ENCODE data around the gene GNAI1.

Gene GNAI1

DNA sequence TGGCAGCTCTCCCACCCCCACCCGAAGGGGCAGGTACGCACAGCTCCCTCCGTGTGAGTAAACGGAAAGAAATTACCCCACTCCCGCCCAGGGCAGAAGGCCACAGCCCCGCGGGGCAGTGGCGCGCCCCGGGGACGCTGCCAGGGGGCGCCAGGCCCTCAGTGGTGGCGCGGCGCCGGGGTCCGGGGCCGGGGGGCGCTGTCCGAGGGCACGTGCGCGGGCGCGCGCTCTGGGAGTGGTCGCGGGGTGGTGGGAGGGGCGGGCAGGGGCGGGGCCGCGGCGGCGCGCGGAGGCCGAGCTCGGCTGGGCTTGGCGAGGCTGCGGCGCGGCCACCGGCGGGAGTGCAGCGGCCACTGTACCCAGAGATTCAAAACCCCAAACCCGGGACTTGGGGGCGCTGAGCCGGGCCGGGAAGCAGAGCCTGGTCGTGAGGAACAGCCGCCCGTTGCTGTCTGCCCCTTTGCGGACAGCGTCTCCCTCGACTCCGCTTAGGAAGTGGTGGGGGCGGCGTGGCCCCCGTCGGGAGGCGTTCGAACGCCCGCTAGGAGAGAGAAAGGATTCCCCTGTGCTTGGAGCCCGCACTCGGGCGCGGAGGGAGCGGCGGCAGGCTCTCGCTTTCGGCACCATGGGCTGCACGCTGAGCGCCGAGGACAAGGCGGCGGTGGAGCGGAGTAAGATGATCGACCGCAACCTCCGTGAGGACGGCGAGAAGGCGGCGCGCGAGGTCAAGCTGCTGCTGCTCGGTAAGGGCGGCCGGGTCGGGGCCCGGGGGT, at the start of gene GNAI1:
Gene GNAI1, plus strand, starts transcription at position 296 of the 773 bp plus-strand sequence. Its CDS starts 330 bp downstream, at position 626.
- DNase-seq = peak; percentile 5

GRCh38 chr7:80087051-80087770, 47.4 kb upstream of the GNAI1 start:
- no peak for DNase-seq

DNA sequence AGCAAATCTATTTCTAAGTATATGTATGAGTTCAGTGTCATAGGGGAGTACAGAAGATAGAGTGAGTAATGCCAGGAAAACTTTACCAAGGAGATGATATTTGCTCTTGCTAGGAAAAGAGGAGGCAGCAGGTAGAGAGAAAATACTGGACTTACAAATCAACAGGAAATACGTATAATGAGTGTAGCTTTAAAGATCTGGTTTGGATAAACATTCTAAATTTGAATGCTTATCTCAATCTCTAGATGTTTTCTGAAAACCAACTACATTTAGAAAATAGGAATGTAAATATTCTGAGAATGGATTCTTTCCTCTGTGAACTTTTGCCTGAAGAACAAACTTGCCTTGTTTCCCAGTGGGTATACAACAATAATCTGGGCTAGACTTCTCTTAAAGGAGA, 46.9 kb upstream of the GNAI1 start:
- DNase-seq = no peak

DNA sequence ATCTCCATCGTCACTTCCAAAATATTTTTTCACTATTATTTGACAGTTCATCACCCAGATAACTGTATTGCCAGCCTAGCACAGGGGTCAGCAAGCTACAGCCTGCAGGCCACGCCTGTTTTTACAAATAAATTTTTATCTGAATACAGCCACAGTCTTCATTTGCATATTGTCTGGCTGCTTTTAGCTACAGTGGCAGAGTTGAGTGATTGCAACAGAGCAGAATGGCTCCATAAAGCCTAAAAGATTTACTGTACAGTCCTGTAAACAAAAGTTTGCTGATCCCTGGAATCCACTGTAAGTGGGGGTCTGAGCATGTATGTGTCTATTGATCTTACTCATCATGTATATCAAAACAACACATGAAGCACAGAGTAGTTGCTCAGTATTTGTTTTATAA, 45.9 kb upstream of the GNAI1 start:
- DNase-seq = no peak

- no peak for DNase-seq
Observed at GRCh38 chr7:80089366-80089765, 45.3 kb upstream of the GNAI1 start.

- DNase-seq = no peak
Observed at GRCh38 chr7:80093349-80093748, 41.3 kb upstream of the GNAI1 start.

- DNase-seq = no peak
Observed at GRCh38 chr7:80095545-80095944, 39.1 kb upstream of the GNAI1 start.

GRCh38 chr7:80097756-80098155, 36.9 kb upstream of the GNAI1 start:
- DNase-seq = no peak

- no peak for DNase-seq
Observed at GRCh38 chr7:80098795-80099194, 35.8 kb upstream of the GNAI1 start.

DNA sequence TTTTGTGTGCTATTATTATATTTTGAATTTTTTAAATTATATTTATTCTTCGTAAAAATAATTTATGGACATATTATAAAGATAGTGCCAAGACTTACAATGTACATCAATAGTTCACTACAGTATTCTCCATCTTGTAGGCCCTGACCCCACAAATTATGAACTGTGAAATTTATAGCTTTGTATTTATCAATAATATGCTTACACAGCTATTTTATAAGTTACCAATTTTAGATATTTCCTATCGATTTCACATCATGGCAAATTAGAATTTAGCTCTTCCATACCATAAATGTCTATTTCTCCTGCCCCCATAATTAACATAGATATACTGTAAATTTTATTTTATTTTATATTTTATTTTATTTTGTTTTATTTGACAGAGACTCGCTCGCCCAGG, 34.4 kb upstream of the GNAI1 start:
- no peak for DNase-seq

DNA sequence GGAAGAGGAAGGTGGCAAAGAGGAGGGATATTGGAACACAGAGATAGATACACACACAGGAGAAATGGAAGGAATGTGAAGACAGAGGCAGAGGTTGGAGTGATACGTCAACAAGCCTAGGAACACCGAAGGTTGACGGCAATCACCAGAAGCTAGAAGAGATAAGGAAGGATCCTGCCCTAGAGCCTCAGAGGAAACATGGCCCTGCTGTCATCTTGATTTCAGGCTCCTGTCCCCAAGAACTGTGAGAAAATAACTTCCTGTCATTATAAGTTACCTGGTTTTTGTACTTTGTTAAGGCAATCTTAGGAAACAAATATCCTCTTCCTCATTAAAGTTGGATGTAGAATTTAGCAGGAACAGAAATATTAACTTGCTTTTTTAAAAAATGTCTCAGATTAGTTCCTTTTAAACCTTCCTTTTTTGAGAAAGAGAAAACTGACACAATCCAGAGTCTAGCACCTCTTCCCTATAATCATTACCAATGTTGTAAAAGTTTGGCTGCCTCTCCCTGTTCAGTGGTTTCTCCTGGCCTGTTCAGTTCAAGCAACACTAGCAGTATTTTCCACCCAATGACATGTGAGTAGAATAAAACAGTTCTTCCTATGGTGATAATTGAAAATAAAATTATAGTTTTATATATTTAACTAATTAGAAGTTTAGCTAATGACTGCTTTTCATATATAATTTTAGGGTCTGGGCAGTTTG, 28.8 kb upstream of the GNAI1 start:
- DNase-seq = no peak

- no peak for DNase-seq
Observed at GRCh38 chr7:80106498-80107113, 28.0 kb upstream of the GNAI1 start.

DNA sequence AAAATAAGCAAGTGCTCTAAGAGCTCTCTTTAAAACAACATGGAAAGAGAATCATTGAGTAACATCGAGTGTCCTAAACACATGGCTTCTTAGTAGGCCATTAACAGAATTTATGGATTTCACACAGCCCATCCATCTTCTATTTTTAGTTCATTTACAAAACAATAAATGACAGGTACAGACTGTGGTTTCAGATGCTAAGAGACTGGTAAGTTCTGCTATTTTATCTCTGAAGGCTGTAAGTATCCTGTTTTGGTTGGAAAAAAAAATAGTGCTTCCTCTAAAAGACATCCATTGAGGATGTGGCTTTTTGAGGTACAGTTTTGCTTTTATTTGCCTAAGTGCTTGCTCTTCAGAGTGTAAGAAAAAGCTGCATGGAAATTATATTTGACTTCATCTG, 27.4 kb upstream of the GNAI1 start:
- DNase-seq = no peak

DNA sequence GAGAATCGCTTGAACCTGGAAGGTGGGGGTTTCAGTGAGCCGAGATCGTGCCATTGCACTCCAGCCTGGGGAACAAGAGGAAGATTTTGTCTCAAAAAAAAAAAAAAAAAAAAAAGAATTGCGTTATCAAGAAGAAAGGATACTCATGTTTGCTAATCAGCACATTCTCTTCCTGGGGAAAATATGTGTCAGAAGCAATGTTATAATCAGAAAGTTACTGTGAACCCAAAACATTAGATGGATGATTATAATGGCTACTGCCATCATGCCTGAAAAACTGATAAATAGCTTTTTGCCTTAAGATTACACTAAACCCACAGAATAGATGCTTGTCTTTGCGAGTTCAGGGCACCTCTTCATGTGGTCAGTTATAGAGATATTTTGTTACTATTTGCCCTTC, 24.3 kb upstream of the GNAI1 start:
- DNase-seq = no peak

- DNase-seq = no peak
Observed at GRCh38 chr7:80114159-80114558, 20.5 kb upstream of the GNAI1 start.

DNA sequence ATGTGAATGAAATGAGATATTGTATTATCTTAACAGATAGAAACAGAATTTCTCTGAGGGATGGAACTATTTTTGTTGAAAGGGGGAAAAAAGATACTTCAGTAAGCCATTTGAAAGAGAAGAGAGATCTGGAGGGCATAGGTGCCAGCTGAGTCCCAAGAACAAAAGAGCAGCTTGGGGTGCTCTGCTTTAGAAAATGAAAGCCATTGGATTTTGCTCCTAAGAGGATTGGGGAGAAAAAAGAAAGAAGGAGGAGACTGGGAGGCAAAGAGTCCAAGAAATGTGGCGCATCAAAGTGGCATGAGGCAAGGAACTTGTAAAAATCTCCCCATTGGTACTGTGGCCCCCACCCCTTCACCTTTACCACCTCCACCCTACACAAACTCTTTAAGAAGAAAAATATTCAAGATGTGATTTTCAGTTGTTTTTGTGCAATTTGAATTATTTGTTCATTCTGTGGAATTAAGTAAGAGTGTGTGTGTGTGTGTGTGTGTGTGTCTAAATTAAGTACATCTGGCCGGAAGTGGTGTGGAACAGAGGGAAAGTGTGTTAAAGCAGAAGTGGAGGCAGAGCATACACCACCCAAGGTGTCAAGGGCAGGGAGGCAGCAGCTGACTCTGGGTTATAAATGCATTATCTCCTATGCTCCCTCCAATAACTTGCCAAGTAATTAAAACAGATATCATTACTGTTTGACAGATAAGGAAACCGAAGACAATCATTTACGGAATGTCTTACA, 9.9 kb upstream of the GNAI1 start:
- DNase-seq = no peak

DNA sequence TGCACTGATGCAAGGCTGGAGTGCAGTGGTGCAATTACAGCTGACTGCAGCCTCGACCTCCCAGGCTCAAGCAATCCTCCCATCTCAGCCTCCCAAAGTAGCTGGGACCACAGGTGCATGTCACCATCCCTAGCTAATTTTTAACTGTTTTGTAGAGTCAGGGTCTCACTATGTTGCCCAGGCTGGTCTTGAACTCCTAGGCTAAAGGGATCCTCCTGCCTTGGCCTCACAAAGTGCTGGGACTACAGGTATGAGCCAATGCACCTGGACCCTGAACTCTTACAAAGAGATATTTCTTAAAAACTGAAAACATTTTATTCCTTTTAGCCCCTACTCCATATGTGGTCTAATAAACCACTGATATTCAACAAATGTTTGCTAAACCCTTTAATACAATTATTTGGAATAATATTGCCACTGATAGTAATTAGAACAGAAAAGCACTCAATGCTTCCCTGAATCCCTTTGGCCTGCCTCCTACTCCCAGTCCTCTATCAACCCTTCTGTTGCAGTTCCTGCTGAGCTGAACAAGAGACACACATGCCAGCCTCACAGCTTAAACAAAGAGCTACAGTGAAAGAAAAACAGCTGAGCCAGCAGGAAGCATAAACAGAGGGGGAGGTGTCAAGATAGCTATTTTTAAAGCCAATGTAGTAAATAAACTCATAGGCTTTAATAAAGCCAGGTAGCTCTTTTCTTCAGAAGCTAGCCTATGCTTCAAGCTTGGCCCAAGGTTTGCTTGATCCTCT, 7.0 kb upstream of the GNAI1 start:
- no peak for DNase-seq

DNA sequence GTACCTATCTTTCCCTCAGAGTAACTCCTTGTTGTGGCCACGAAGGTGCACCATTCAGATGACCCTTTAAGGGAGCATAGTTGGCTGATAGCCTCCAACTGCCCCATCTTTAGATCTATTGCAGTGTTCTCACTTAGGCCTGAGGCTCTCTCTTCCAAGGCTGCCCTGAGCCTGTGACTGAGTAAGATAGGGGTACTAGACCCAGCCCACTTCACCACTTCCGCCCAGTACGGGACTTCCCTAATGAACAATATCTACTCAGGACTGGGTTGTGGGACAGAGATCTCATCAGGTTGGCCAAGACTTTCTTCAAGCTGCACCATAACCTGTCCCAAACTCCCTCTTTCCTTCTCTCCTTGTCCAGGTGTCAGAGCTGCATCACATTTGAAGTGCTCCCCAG, 5.7 kb upstream of the GNAI1 start:
- DNase-seq = no peak

GRCh38 chr7:80129785-80130184, 4.8 kb upstream of the GNAI1 start:
- no peak for DNase-seq

- DNase-seq = no peak
Observed at GRCh38 chr7:80131675-80132435, 2.8 kb upstream of the GNAI1 start.

DNA sequence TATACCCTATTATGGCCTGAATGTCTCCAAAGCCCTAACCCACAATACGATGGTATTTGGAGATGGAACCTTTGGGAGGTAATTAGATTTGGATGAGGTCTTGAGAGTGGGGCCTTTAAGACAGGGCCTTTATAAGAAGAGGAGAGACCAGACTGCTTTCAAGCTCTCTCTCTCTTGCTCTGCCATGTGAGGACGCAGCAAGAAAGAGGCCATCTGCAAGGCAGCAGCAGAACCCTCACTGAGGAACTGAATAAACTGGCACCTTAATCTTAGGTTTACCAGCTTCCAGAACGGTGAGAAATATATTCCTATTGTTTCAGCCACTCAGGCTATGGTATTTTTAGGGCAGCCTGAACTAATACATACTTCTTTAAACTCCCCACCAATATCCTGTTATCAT, 2.0 kb upstream of the GNAI1 start:
- no peak for DNase-seq

Measured in activated gamma-delta T cell treated with Interleukin-2 at 50 U/mL for 16 hours (primary cell).